MV-4-11 (cell line): ENCODE measurements around the gene GFY.

Source experiments
- DNase-seq: peaks from one replicate; lab custom pipeline; 2025; lab: John Stamatoyannopoulos, UW

GFY gene

GRCh38 chr19:49428547-49429451 is 3.6 kb downstream of the GFY start:
- DNase-seq, result no peak

DNA sequence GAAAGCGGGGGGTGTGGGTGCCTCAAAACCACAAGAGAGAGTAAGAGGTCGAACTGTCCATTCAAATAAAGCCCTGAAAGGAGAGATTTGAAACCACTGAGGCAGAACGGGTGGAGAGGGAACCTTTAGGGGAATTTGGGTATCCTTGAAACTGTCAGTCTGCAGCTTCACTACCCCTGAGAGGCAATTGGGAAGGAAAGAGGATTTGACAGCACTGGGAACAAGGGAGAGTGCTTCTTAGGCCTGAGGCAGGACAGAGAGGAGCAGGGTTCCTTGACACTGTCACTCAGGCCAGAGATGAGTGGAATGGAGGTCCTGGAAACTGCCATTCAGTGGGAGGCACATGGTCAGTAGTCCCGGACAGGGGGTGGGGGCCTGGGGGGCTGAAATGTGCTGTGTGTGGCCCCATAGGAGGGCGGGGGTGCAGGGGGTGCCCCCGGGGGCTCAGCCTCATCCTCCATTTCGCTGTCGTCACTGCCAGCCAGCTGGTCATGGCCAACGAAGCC is 5.0 kb downstream of the GFY start:
- DNase-seq, result no peak

GRCh38 chr19:49430678-49431329 is 5.6 kb downstream of the GFY start:
- DNase-seq, result no peak

GRCh38 chr19:49431330-49431749 is 6.2 kb downstream of the GFY start:
- peak; percentile 32 for DNase-seq

DNA sequence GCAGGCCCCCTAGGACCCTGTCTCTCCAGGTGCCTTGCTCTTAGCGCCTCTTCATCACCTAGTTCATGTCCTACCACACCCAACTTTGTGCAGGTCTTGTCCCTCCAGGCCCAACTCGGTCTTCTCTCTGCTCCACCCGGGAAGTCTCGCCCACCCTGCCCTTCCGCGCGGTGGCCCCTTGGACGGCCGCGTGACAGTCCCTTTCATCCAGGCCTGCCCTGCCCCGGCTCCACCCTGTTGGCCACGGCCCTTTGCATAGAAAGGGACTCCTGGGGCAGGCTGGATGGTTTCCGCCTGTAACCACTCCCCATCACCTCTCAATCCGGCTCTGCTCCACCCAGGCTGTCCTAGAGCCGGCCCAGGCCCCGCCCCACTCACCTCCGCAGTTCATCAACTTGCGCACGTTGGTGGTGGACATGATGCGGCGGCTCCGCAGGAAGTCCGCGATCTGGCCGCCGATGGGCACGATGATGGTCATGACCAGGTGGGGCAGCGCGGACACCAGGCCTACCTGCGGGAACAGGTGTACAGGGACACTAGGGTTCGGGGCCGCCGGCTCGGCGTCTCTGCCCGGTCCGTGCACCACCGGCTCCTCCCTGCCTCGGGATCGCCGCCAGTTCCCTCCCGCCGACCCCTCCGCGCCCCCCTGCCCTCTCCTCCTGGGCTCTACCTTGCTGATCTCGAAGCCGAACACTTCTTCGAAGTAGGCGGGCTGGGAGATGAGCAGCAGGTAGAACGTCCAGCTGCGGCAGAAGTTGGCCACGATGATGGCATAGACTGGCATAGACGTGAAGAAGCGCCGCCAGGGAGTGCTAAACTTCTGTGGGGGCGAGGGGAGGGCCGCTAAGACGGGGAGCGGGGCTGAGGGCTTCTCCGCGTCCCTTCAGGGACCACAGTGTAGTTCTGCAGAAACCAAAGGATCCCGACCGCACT is 7.2 kb downstream of the GFY start:
- DNase-seq, result no peak

GRCh38 chr19:49433240-49433901 is 8.2 kb downstream of the GFY start:
- no peak for DNase-seq

DNA sequence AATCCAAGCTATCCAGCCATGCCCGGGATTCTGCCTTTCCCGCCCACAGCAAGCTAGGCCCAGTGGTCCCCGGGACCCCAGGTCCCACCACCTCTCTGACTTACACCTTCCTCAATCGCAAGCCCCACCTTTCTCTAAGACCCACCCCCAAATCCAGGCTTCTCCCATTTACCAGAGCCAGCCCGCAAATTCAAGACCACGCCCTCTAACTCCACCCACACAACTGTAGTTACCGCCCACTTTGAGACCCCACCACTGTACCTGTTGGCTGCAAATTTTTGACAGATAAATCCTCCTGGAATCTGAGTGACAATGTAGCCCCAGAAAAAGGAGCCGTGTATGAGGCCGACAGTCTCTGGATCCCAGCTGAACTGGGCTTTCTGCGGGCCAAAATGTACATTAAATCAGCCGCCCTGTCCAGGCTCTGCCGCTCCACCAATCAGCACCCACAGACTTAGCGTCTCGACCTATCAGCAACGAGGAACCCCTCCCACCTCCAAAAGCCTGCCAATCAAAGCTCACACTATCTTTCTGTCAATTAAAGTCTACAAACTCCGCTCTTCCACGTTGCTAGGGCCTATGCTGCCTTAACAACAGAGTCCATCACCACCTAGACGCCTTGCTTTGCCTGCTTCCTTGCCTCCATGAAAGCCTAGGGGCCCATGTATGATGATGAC is 9.9 kb downstream of the GFY start:
- no peak for DNase-seq

- no peak for DNase-seq
Measured at GRCh38 chr19:49435670-49436069, 10.5 kb downstream of the GFY start.

DNA sequence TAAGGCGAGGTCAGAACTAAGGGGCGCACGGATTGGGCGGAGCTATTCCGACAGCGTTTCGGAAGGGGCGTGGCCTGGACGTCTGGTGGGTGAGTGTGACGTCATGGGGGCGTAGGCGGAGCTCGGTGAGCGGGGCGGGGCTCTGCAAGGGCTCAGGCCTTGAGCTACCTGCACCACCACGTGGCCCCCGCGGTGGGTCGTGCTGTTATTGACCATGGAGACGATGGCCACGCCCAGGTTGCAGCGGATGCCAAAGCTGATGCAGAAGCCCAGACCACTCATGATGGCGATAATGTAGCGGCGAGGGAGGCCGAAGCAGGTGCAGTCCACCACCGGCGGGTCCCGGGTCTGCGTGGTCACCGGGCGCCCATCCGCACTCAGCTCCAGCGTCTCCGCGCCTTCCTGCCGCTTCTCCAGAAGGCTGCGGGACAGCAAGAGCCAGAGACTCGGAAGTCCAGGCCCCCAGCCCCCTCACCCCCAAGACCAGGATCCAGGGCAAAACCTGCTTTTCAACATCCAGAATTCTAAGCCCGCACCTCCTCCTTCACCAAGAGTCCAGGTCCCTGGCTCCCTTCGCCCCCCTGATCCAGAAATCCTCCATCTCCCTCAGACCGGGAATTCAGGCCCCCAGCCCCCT is 11.3 kb downstream of the GFY start:
- no peak for DNase-seq

- no peak for DNase-seq
Measured at GRCh38 chr19:49437231-49437630, 12.0 kb downstream of the GFY start.

DNA sequence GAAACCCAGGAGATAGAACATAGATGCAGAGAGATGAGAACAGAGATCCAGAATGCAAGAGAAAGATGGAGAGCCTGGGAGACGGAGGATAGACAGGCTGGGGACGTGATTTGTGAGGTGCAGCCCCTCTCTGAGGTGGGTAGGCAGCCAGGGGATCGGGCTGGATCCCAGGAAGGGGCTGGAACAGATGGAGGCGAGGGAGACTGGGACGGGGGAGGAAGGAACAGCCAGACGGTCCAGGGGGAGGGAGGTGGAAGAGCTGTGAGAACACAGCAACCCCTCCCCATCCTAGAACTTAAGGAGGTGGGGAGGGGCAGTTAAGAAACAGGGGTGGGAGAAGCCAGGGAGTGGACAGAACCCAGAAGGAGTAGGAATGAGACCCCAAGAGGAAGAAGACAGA is 13.1 kb downstream of the GFY start:
- DNase-seq, result no peak

DNA sequence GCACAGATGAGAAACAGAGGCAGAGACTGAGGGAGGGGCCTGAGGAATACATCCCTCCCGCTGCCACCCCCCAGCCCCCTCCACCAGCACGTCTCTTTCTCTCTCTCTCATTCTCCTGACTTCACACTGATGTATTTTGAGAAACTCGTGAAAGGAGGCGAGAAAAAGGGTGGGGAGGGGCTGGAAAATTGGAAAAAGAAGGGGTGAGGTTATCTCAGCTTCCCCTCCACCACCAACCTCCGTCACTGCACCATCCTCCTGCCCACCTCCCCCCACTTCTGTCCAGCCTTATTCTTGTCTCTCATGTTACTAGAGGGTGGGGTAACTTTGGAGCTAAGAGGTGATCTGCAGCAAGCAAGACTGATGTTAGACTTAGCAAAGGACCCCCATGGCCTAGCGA is 14.6 kb downstream of the GFY start:
- no peak for DNase-seq

DNA sequence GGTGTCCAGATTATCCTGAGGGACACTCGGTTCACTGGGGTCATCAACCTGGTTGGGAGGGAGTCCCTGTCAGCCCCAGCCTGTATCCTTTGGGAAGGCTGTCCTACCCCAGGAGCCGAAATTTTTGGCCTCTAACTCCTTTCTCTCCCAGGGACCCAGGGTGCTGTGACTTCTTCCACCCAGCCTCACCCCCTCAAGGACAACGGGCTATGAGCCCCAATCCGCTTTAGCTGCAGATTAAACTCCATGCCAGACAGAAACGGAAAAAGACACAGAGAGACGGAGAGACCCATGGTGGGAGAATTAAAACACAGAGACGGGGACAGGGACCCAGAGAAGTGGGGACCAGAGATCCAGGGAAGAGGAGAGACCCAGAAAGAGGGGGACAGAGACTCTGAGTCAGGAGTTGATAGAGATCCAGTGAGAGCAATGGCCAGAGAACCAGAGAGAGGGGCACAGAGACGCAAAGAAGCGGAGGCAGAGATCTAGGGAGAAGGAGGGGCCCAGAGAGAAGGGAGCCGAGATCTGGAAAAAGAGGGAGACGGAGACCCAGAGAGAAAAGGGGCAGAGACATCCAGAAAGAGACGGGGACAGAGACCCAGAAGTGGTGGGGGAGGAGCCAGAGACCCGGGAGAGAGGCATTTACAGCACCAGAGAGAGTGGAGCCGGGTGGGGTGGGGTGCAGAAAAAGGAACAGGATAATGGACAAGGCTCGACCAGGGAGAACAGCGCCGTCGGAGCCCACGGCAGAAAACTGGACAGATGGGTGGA is 15.4 kb downstream of the GFY start:
- no peak for DNase-seq

DNA sequence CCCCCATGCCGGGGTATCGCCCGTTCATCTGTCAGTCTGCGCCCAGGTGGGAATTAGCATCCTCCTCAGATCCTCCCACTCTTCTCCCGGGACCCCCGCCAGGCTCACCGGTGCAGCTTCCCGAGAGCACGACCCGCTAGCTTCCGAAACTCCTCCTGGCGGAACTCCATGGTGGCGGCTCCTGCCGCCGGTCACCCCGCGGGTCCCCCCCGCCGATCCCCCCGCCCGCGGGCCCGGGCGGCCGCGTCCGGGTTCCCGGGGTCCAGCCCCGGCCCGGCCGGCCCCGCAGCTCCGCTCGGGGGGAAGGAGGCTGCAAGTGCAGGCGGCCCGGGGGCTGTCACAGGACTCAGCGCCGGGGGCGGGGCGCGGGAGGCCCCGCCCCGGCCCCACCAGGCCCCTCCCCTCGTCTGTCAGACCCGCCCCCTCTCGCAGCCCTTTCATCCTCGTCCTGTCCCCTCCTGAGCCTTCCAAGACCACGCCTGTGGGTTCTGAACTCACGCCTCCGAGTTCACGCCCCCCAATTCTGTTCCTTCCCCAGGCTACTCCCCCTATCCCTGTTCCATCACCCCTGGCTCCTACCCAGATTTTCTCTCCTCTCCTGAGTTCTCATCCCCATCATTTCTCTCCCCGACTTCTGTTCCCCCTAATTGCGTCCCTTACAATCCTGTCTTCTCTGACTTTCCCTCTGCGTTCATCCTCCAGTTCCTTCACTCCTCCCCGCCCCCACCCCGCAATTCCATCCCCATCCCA is 16.2 kb downstream of the GFY start, which contains the start of gene SLC17A7:
SLC17A7 (minus strand) TSS at position 318 of the 750 bp plus-strand sequence; CDS start at position 170, 148 bp downstream.
- DNase-seq, result no peak

DNA sequence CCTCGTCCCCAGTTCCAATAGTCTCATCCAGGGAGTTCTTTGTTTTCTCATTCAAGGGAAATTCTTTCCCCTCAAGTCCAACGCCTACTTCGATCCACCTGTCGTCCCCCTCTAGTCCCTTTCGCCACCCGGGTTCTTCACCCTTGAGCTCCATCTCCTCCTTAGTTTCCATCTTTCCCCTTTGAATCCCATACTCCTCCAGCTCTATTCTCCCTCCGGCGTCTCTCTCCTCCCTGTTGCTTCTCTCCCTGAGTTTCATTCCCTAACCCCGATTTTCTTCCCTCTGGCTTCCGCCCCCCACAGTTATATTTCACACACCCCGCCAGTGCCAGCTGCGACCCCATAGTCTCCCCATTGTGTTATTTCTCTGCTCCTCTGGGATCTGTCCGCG is 16.8 kb downstream of the GFY start:
- no peak for DNase-seq

DNA sequence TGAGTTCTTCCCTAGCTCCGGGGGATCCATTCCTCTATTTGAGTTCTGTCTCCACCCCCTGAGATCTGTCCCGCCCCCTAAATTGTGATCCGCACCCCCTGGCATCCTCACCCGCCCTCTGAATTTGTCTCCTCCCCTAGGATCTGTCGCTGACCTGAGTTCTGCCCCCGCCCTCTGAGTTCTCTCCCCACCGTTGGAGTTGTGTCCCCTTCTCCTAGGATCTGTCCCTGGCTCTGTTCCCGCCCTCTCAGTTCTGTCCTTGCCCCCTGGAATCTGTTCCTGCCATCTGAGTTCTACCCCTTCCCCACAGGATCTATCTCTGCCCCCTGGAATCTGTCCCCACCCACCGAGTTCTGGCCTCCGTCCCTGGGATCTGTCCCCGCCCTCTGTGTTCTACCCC is 17.2 kb downstream of the GFY start:
- no peak for DNase-seq

- no peak for DNase-seq
Measured at GRCh38 chr19:49442771-49443365, 17.7 kb downstream of the GFY start.

GRCh38 chr19:49443366-49444099 is 18.3 kb downstream of the GFY start:
- DNase-seq, result peak; percentile 95
